Lower leg skin (tissue), 3 donors: ENCODE results near the gene PHEX.

ENCODE experiments used
- CTCF ChIP-seq, 3 donors: fragments of 450-650 bp; IDR thresholded peaks; one replicate each; pipeline ENCODE4 v1.5.1; 2016; ENCODE audit warnings: antibody characterized with exemption in 3 of 3, mild to moderate bottlenecking in 3 of 3, moderate library complexity in 2 of 3
- POLR2A ChIP-seq, 2 donors: fragments of 450-650 bp; IDR thresholded peaks; one replicate each; pipeline ENCODE4 v1.6.1; 2016 to 2017; ENCODE audit warnings: antibody characterized with exemption in 2 of 2, mild to moderate bottlenecking in 1 of 2, moderate library complexity in 1 of 2

GRCh38 chrX:22159071-22159470 lies 126.9 kb downstream of the PHEX start:
- no peak for TF ChIP-seq CTCF (IDR thresholded peaks at IDR 0.05)
- TF ChIP-seq POLR2A (IDR thresholded peaks at IDR 0.05), result no peak
